HEK293T (cell line): Measurements from ENCODE around the gene SULT6B1.

Experiments
- BHLHE40 ChIP-seq: fragments of 450-650 bp; IDR thresholded peaks from 2 replicates; pipeline ENCODE4 v1.6.1; 2016; ENCODE audit warnings: mild to moderate bottlenecking, moderate library complexity, borderline replicate concordance
- TF ChIP-seq, protein P1 (sequence below): fragments of 450-650 bp; IDR thresholded peaks from 2 replicates; pipeline ENCODE4 v1.6.1; 2016

DNA sequence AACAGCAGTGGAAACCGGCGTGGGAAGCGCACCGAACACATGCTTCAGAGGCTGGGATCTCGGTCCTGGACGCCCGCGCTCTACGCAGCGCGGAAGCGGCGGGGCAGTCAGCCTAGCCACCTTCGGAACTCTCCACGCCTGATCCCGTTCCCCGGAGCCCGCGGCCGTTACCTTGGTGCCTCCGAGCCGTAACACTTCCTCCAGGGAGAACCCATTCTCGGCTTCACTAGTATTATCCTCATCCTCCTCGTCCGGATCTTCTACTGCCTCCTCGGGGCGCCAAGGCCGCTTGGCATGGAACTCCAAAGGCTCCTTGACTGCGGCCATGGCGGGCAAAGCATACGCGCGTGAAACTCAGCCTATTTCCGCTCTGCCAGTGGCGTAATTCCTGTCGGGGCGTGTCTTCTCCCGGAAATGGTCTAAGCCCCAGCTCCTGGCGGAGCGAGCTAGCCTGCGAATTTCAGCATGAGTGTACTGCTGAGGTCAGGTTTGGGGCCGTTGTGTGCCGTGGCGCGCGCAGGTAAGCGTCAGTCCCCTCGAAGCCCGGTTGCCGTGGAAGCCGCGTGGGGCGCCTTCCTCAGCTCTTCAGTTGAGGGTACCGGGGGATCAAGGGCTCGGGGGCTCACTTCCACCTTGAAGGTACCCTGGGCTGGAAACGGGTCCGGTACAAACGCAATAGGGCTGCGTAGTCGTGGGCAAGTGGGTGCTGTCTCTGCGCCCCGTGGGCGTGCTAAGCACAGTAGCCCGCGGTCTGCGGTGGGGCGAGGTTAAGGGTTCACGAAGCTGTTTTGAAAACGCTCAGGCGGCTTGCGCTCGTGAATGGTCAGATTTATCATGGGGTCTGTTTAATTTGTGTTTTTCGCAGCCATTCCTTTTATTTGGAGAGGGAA, 43.0 kb upstream of the SULT6B1 start, which contains the start of the genes CEBPZ and NDUFAF7:
- no peak for TF ChIP-seq BHLHE40
- TF ChIP-seq, protein P1, sequence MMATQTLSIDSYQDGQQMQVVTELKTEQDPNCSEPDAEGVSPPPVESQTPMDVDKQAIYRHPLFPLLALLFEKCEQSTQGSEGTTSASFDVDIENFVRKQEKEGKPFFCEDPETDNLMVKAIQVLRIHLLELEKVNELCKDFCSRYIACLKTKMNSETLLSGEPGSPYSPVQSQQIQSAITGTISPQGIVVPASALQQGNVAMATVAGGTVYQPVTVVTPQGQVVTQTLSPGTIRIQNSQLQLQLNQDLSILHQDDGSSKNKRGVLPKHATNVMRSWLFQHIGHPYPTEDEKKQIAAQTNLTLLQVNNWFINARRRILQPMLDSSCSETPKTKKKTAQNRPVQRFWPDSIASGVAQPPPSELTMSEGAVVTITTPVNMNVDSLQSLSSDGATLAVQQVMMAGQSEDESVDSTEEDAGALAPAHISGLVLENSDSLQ, result no peak
